Small intestine (tissue), 7 donors: ENCODE results near the gene KPTN. TPM values are rescaled to one million over a fixed set of nuclear protein-coding genes. Genes with fewer than 3 reads are reported as not detected.

ENCODE experiments used
- DNase-seq, 2 donors: peaks; one replicate each; pipeline versions ENCODE4 v3.0.0 to v3.0.0-alpha.2; 2013
- FAIRE-seq: peaks from 2 replicates; lab custom pipeline; 2012; peaks lifted over from hg19 to GRCh38; lab: Jason Lieb, UNC
- H3K27ac ChIP-seq, 3 donors: one replicate each; pipeline ENCODE4 v1.5.1; 2013; ENCODE audit warnings: low read length in 2 of 3, mild to moderate bottlenecking in 2 of 3, control low read depth in 1 of 3, inconsistent platforms in 1 of 3, low read depth in 1 of 3, moderate library complexity in 1 of 3
- H3K27me3 ChIP-seq, 3 donors: one replicate each; pipeline ENCODE4 v1.6.1; 2013; ENCODE audit warnings: low read length in 3 of 3, inconsistent platforms in 1 of 3; ENCODE audit not compliant: control insufficient read depth in 3 of 3, insufficient read depth in 3 of 3
- H3K36me3 ChIP-seq, 3 donors: one replicate each; pipeline ENCODE4 v1.6.1; 2013; ENCODE audit warnings: low read length in 3 of 3, inconsistent platforms in 1 of 3, low read depth in 1 of 3, mild to moderate bottlenecking in 1 of 3, moderate library complexity in 1 of 3; ENCODE audit not compliant: control insufficient read depth in 3 of 3, insufficient read depth in 2 of 3
- H3K4me1 ChIP-seq, 3 donors: one replicate each; pipeline ENCODE4 v1.6.1; 2013; ENCODE audit warnings: low read length in 2 of 3, inconsistent platforms in 1 of 3, low read depth in 1 of 3, mild to moderate bottlenecking in 1 of 3, moderate library complexity in 1 of 3; ENCODE audit not compliant: control insufficient read depth in 3 of 3, insufficient read depth in 2 of 3
- H3K4me3 ChIP-seq, 3 donors: one replicate each; pipeline ENCODE4 v1.5.1; 2013; ENCODE audit warnings: low read length in 3 of 3, control low read depth in 1 of 3, inconsistent platforms in 1 of 3, low read depth in 1 of 3, mild to moderate bottlenecking in 1 of 3, moderate library complexity in 1 of 3
- H3K9me3 ChIP-seq, 2 donors: one replicate each; pipeline ENCODE4 v1.6.1; 2013; ENCODE audit warnings: low read depth in 1 of 2, low read length in 1 of 2; ENCODE audit not compliant: control insufficient read depth in 2 of 2, insufficient read depth in 1 of 2
- WGBS, 3 donors: extraction: QIAGEN DNeasy Blood & Tissue Kit; methylation state at CpG; one replicate each; pipeline ENCODE4 v1.1.7; 2013; 5-methylcytosine and 5-hydroxymethylcytosine counted together
- polyA plus RNA-seq, 4 donors: library from polyadenylated mRNA; stranded (reverse) in 3 of 4; unstranded in 1 of 4; fragments of 200-250 nt in 3 of 4; fragments of 120-200 nt in 1 of 4; gene quantifications; one replicate each; pipeline versions ENCODE4 v1.2.1 to v1.2.3, GENCODE V29; 2013
- donor health status: healthy with polysubstance abuse.
- donor health status: control.
- donor health status: control.
- donor health status: Bipolar disorder and iron deficiency.
- donor health status: healthy.

Gene KPTN
- polyA plus RNA-seq, 4 donors = 6.3 to 42.7 (median 27.4) TPM

DNA sequence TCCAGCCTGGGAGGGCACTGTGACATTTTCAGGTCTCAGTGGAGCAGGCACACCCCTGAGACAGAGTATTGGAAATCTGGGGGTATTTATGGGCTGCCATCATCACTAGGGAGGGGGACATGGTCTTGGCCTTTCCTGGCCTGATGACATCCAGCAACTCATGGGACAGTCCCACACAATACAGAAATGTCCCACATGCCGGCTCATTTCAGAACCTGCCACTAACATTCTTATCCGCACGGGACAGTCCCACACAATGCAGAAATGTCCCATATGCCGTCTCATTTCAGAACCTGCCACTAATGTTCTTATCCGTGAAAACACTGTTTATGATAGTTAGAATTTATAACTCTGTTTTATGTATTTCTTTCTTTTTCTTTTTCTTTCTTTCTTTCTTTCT lies 22.1 kb downstream of the KPTN start:
- H3K27me3 ChIP-seq = peaks cover 0 to 48% (median 15%) of the 10 kb centered on the region in 3 donors
- H3K4me3 ChIP-seq = no peak overlapping the region
- DNase-seq (no peak), FAIRE-seq (no peak)
- WGBS, 3 donors = 65 to 82% (median 78%) methylated on average over 5 of the region's 5 CpGs
- no peaks in the 10 kb centered on the region for H3K36me3 ChIP-seq
- H3K9me3 ChIP-seq = no peaks in the 10 kb centered on the region
- no peak overlapping the region for H3K27ac ChIP-seq
- peaks cover 0 to 2% (median 0%) of the 10 kb centered on the region in 3 donors for H3K4me1 ChIP-seq

DNA sequence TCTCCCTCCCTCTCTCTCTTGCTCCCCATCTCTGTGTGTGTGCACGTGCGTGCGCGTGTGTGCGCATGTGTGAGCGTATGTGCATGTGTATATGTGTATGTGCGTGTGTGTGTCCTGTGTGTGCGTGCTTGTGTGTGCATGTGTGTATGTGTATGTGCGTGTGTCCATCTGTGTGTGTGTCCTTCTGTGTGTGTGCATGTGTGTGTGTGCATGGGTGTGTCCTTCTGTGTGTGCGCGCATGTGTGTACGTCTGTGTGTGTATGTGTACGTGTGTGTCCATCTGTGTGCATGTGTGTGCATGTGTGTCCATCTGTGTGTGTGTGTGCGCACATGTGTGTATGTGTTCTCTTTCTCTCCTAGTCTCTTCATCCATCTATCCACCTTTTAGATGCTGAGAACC lies 24.5 kb downstream of the KPTN start:
- Histone ChIP-seq H3K4me1 (peaks cover 0 to 2% (median 0%) of the 10 kb centered on the region in 3 donors), H3K27me3 (peaks cover 0 to 56% (median 24%) of the 10 kb centered on the region in 3 donors), H3K4me3 (no peak overlapping the region), H3K36me3 (no peaks in the 10 kb centered on the region), H3K27ac (no peak overlapping the region), H3K9me3 (peaks cover 0 to 12% of the 10 kb centered on the region in 2 donors)
- FAIRE-seq (no peak), DNase-seq (no peak)
- 87 to 92% (median 90%) methylated on average over 14 of the region's 14 CpGs for WGBS, 3 donors

DNA sequence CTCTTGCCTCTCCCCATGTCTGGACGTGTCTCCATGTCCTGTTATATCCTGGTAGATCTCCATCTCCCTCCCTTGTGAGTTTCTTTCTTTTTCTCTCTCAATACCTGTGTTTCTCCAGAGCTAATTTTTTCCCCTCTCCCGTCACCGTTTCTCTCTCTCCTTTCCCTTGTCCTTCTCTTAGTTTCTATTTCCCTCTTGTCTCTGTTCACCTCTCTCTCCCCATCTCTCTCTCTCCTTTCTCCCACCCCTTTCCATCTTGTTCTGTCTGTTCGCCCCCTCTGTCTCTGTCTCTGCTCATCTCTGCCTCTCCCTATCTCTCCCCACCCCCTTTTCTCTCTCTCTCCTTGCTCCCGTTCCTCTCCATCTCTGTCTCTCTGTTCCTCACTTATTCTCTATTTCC lies 25.3 kb downstream of the KPTN start:
- Histone ChIP-seq H3K27me3 (peaks cover 0 to 62% (median 24%) of the 10 kb centered on the region in 3 donors), H3K27ac (no peak overlapping the region), H3K4me3 (no peak overlapping the region), H3K4me1 (peaks cover 0 to 2% (median 0%) of the 10 kb centered on the region in 3 donors), H3K36me3 (no peaks in the 10 kb centered on the region), H3K9me3 (peaks cover 0 to 12% of the 10 kb centered on the region in 2 donors)
- FAIRE-seq (no peak), DNase-seq (no peak)
- 20 to 30% (median 22%) methylated on average over 5 of the region's 5 CpGs for WGBS, 3 donors

DNA sequence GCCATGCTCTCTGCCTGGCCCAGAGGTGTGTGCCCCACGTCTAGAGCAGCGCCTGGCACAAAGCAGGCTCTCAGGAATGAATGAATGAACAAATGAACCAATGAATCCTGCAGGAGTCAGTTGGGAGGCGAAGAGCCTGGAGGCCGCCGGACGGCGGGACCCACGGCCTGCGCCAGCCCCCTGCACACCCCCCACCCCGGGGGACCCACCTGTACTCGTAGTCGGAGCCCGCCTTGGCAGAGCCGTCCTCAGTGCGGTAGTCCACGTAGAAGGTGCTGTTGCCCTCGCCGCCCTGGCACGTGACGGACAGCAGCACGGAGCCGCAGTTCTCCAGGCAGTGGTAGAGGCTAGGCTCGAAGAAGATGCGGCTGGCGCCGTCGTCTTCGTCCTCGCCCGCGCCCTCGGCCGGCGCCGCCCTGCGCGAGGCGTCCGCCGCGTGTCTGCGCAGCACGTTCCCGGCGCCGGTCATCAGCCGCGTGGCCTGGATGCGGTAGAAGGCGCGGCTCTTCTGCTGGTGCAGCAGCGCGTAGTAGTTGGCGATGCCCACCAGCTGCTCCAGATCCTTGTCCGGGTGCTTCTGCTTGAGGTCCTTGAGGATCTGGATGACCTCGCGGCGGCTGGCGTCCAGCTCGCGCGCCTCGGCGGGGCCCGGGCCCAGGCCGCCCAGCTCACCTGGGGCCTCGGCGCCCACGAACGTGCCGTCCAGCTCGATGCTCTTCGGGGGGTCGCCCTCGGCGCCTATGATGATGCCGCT lies 27.1 kb downstream of the KPTN start:
- no peaks in the 10 kb centered on the region for H3K36me3 ChIP-seq
- no peak overlapping the region for H3K4me3 ChIP-seq
- H3K9me3 ChIP-seq = peaks cover 0 to 12% of the 10 kb centered on the region in 2 donors
- 30 to 39% (median 31%) methylated on average over 53 to 77 of the region's 77 CpGs for WGBS, 3 donors
- peak in 1 of 2 donors; percentile 21 for DNase-seq
- H3K27ac ChIP-seq = no peak overlapping the region
- peaks cover 0 to 2% (median 0%) of the 10 kb centered on the region in 3 donors for H3K4me1 ChIP-seq
- peaks cover 0 to 62% (median 24%) of the 10 kb centered on the region in 3 donors for H3K27me3 ChIP-seq
- no peak for FAIRE-seq

DNA sequence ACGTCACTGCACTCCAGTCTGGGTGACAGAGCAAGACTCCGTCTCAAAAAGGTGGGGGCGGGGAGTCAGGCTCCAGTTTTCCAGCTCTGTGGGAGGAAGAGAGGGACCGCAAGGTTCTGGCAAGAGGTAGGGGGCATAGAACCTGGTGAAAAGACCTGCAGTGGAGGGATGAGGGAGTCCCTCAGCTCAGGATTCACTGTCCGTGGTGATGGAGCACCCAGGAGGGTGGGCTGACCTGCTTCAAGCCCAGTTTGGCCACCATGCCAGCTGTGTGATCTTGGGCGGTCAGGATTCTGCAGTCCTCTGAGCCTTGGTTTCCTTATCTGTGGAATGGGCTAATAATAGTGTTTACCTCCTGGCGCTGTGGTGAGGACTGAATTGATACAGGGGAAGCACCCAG lies 33.5 kb downstream of the KPTN start:
- Histone ChIP-seq H3K27ac (no peak overlapping the region), H3K27me3 (peaks cover 6 to 68% (median 9%) of the 10 kb centered on the region in 3 donors), H3K4me1 (peaks cover 0 to 9% (median 5%) of the 10 kb centered on the region in 3 donors), H3K4me3 (no peak overlapping the region), H3K9me3 (peaks cover 0 to 4% of the 10 kb centered on the region in 2 donors), H3K36me3 (no peaks in the 10 kb centered on the region)
- FAIRE-seq (no peak), DNase-seq (no peak)
- 51 to 63% (median 61%) methylated on average over 7 of the region's 7 CpGs for WGBS, 3 donors

DNA sequence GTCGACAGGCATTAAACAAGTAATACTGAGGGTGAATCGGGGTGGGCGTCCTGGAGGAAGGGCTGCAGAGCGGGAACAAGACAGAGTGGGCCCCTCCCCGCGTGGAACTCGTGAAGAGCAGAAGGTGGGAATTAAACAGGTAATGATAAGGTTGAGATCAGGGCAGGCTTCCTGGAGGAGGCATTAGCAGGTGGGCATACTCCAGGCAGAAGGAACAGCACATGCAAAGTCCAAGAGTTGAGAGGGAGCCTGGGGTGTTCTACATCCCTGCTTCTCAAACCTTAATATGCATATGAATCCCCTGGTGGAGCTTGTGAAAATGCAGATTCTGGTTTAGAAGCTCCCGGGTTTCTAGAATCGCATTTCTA lies 35.7 kb downstream of the KPTN start:
- no peak for DNase-seq
- H3K27ac ChIP-seq = no peak overlapping the region
- H3K4me1 ChIP-seq = peaks cover 0 to 9% (median 5%) of the 10 kb centered on the region in 3 donors
- H3K36me3 ChIP-seq = no peaks in the 10 kb centered on the region
- no peak overlapping the region for H3K4me3 ChIP-seq
- H3K9me3 ChIP-seq = peaks cover 0 to 4% of the 10 kb centered on the region in 2 donors
- WGBS, 3 donors = 24 to 32% (median 29%) methylated on average over 9 of the region's 9 CpGs
- H3K27me3 ChIP-seq = peaks cover 6 to 73% (median 17%) of the 10 kb centered on the region in 3 donors
- no peak for FAIRE-seq

DNA sequence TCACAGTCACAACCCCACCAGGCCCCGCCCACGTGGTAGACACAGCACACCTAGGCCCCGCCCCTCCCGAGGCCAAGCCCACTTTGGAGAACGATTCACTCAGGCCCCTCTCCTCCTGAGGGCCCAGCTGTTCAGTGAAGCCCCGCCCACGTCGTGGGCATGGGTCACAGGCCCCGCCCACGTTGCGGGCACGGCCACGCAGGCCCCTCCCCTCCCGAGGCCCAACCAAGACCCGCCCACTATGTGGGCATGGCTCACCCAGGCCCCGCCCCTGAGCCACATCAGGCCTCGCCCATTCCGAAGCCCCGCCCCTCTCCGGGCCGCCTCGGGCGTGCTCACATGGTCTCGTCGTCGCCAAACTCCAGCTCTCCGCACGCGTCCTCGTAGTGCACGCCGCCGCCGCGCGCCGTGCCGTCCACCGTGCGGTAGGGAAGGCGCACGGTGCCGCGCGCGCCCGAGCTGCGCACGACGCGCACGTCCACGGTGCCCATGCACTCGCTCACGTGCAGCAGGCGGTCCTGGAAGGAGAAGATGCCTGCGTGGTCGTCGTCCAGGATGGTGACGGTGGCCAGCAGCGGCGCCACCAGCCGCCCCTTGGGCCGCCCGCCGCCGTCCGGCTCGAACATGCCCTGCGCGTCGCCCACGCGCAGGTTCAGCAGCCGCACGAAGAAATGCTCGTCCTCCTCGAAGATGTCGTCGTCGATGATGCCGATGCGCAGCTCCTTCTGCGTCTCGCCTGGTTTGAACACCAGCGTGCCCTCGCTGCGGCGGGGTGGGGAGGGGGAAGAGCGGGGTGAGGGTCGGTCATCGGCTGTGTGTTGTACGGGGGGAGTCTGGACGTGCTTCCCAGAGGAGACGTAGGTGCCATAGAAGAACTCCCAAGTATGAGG lies 36.3 kb downstream of the KPTN start:
- Histone ChIP-seq H3K4me1 (peaks cover 0 to 9% (median 5%) of the 10 kb centered on the region in 3 donors), H3K4me3 (no peak overlapping the region), H3K27me3 (peaks cover 6 to 78% (median 17%) of the 10 kb centered on the region in 3 donors), H3K9me3 (peaks cover 0 to 4% of the 10 kb centered on the region in 2 donors), H3K36me3 (no peaks in the 10 kb centered on the region), H3K27ac (no peak overlapping the region)
- WGBS, 3 donors = 5 to 17% (median 17%) methylated on average over 69 to 95 of the region's 95 CpGs
- no peak for FAIRE-seq
- peak; percentile 30 to 67 for DNase-seq
